ENCODE results near the gene INAFM2.

The INAFM2 gene

GRCh38 chr15:40348474-40348870 is 25.0 kb downstream of the INAFM2 start:
- no peak for TF ChIP-seq CTCF (IDR thresholded peaks at IDR 0.05)

- TF ChIP-seq CTCF (IDR thresholded peaks at IDR 0.05): no peak
Measured at GRCh38 chr15:40349163-40349562, 25.7 kb downstream of the INAFM2 start.

- TF ChIP-seq CTCF (IDR thresholded peaks at IDR 0.05): no peak
Measured at GRCh38 chr15:40352281-40352901, 28.9 kb downstream of the INAFM2 start.

GRCh38 chr15:40353697-40354096 is 30.2 kb downstream of the INAFM2 start:
- no peak for TF ChIP-seq CTCF (IDR thresholded peaks at IDR 0.05)

GRCh38 chr15:40354408-40355171 is 31.1 kb downstream of the INAFM2 start:
- no peak; the same call in 1 of the 2 replicates for TF ChIP-seq CTCF (IDR thresholded peaks at IDR 0.05)

GRCh38 chr15:40355976-40356585 is 32.6 kb downstream of the INAFM2 start:
- TF ChIP-seq CTCF (IDR thresholded peaks at IDR 0.05): no peak

- TF ChIP-seq CTCF (IDR thresholded peaks at IDR 0.05): no peak
Measured at GRCh38 chr15:40357246-40357645, 33.8 kb downstream of the INAFM2 start.
